Liver (tissue), 3 donors: Measurements from ENCODE around the gene NCKIPSD.

Source experiments
- ATF3 ChIP-seq: IDR thresholded peaks from 2 replicates; pipeline ENCODE4 v1.6.1; 2016; ENCODE audit warnings: antibody characterized with exemption
- EGR1 ChIP-seq, 2 donors: IDR thresholded peaks; 2 replicates each; pipeline ENCODE4 v1.6.1; 2016 to 2018; ENCODE audit warnings: antibody characterized with exemption in 2 of 2, low read depth in 2 of 2
- FOXA1 ChIP-seq: IDR thresholded peaks from 2 replicates; pipeline ENCODE4 v1.6.1; 2016; ENCODE audit warnings: antibody characterized with exemption
- FOXA2 ChIP-seq: IDR thresholded peaks from 2 replicates; pipeline ENCODE4 v1.6.1; 2016; ENCODE audit warnings: antibody characterized with exemption
- JUND ChIP-seq, 2 donors: IDR thresholded peaks; 2 replicates each; pipeline ENCODE4 v1.6.1; 2016; ENCODE audit warnings: antibody characterized with exemption in 2 of 2
- MAX ChIP-seq: IDR thresholded peaks from 2 replicates; pipeline ENCODE4 v1.6.1; 2016; ENCODE audit warnings: antibody characterized with exemption
- RAD21 ChIP-seq, 2 donors: IDR thresholded peaks; 2 replicates each; pipeline ENCODE4 v1.6.1; 2016; ENCODE audit warnings: antibody characterized with exemption in 2 of 2, mild to moderate bottlenecking in 2 of 2
- SP1 ChIP-seq: IDR thresholded peaks from 2 replicates; pipeline ENCODE4 v1.6.1; 2018; ENCODE audit warnings: antibody characterized with exemption, mild to moderate bottlenecking
- TAF1 ChIP-seq: conservative IDR thresholded peaks from 2 replicates; pipeline ENCODE4 v1.6.1; 2016; ENCODE audit warnings: antibody characterized with exemption, mild to moderate bottlenecking
- YY1 ChIP-seq: IDR thresholded peaks from 2 replicates; pipeline ENCODE4 v1.6.1; 2016; ENCODE audit warnings: antibody characterized with exemption, mild to moderate bottlenecking
- ZBTB33 ChIP-seq: IDR thresholded peaks from 2 replicates; pipeline ENCODE4 v1.6.1; 2016; ENCODE audit warnings: antibody characterized with exemption
- TF ChIP-seq, protein P1 (sequence below): fragments of 150-350 bp; IDR thresholded peaks from 2 replicates; pipeline ENCODE4 v1.5.1; 2017; ENCODE audit warnings: improper control_type of control experiment, low read depth, low read length; ENCODE audit not compliant: missing input control
- TF ChIP-seq, protein P2 (sequence below): IDR thresholded peaks from 2 replicates; pipeline ENCODE4 v1.6.1; 2016; ENCODE audit warnings: antibody characterized with exemption, mild to moderate bottlenecking
- donor health status: healthy.
- donor health status: healthy.

DNA sequence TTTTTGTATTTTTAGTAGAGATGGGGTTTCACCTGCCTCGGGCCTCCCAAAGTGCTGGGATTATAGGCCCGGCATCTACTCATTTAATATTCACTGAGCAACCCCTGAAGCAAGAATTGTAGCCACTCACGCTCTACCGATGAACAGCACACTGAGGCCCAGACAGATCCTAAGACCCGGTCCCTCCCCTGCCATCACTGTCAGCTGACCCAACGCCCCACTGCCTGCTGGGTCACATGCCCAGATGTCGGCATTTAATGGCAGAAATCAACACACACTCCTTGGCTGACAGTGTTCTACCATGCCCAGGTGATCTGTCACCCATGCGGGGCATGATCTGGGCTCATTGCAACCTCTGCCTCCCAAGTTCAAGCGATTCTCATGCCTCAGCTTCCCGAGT lies 60.9 kb downstream of the NCKIPSD start:
- TF ChIP-seq TAF1, result no peak
- no peak for TF ChIP-seq SP1
- TF ChIP-seq, protein P1, sequence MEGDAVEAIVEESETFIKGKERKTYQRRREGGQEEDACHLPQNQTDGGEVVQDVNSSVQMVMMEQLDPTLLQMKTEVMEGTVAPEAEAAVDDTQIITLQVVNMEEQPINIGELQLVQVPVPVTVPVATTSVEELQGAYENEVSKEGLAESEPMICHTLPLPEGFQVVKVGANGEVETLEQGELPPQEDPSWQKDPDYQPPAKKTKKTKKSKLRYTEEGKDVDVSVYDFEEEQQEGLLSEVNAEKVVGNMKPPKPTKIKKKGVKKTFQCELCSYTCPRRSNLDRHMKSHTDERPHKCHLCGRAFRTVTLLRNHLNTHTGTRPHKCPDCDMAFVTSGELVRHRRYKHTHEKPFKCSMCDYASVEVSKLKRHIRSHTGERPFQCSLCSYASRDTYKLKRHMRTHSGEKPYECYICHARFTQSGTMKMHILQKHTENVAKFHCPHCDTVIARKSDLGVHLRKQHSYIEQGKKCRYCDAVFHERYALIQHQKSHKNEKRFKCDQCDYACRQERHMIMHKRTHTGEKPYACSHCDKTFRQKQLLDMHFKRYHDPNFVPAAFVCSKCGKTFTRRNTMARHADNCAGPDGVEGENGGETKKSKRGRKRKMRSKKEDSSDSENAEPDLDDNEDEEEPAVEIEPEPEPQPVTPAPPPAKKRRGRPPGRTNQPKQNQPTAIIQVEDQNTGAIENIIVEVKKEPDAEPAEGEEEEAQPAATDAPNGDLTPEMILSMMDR, result no peak
- TF ChIP-seq JUND (IDR thresholded peaks at IDR 0.05), result no peak
- no peak for TF ChIP-seq YY1
- TF ChIP-seq, protein P2, sequence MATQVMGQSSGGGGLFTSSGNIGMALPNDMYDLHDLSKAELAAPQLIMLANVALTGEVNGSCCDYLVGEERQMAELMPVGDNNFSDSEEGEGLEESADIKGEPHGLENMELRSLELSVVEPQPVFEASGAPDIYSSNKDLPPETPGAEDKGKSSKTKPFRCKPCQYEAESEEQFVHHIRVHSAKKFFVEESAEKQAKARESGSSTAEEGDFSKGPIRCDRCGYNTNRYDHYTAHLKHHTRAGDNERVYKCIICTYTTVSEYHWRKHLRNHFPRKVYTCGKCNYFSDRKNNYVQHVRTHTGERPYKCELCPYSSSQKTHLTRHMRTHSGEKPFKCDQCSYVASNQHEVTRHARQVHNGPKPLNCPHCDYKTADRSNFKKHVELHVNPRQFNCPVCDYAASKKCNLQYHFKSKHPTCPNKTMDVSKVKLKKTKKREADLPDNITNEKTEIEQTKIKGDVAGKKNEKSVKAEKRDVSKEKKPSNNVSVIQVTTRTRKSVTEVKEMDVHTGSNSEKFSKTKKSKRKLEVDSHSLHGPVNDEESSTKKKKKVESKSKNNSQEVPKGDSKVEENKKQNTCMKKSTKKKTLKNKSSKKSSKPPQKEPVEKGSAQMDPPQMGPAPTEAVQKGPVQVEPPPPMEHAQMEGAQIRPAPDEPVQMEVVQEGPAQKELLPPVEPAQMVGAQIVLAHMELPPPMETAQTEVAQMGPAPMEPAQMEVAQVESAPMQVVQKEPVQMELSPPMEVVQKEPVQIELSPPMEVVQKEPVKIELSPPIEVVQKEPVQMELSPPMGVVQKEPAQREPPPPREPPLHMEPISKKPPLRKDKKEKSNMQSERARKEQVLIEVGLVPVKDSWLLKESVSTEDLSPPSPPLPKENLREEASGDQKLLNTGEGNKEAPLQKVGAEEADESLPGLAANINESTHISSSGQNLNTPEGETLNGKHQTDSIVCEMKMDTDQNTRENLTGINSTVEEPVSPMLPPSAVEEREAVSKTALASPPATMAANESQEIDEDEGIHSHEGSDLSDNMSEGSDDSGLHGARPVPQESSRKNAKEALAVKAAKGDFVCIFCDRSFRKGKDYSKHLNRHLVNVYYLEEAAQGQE, result no peak
- no peak for TF ChIP-seq FOXA2
- TF ChIP-seq EGR1 (IDR thresholded peaks at IDR 0.05; ENCODE audit: low read depth in 2 of 2), result no peak
- no peak for TF ChIP-seq ZBTB33
- TF ChIP-seq MAX, result no peak
- TF ChIP-seq FOXA1, result no peak
- no peak for TF ChIP-seq ATF3
- no peak for TF ChIP-seq RAD21 (IDR thresholded peaks at IDR 0.05)
